HL-60 (cell line): ENCODE measurements around the gene MYL12A.

Experiments used
- GABPA ChIP-seq: IDR thresholded peaks from 2 replicates; pipeline ENCODE4 v1.6.1; 2012; ENCODE audit warnings: low read depth
- POLR2AphosphoS5 ChIP-seq: IDR thresholded peaks from 2 replicates; pipeline ENCODE4 v1.6.1; 2012; ENCODE audit warnings: low read depth

DNA sequence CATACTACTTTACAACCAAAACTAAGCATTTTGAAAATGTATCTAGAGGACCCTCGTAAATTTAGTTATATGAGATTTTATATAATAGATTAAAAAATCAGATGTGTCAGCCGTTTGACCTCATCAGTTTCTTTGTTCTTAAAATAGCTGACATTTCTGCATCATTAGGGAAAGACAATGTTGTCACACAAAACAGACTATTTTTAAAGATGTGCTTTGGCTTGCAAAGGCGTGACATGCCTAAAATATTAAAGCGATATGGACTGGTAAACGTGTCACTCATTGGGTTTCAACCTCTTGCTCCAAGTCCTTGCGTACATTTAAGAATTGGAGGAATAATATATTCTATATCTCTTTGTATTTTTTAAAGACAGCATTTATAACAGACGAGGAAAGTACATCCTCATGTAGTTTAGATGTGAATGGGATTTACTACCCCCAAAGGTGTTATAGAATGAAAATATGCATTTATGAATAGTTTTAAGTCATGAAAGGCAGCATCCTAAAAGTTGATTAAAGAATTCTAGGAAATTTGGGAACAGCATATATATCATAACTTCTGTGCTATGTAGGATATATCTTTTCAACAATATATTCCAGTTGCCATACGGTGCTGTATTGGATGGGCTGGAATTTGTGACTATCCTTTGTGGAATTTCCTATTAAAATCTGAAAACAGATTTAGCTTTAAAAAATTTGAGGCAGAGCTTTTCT, 3.8 kb downstream of the MYL12A start:
- TF ChIP-seq POLR2AphosphoS5 (no peak), GABPA (no peak)
